Measurements from ENCODE around the gene KAT7.
"Not testable (repeated sequence)": the region's sequence is repeated elsewhere in the genome, so short reads cannot be mapped to it uniquely, and the experiment has no call there.

Gene KAT7

DNA sequence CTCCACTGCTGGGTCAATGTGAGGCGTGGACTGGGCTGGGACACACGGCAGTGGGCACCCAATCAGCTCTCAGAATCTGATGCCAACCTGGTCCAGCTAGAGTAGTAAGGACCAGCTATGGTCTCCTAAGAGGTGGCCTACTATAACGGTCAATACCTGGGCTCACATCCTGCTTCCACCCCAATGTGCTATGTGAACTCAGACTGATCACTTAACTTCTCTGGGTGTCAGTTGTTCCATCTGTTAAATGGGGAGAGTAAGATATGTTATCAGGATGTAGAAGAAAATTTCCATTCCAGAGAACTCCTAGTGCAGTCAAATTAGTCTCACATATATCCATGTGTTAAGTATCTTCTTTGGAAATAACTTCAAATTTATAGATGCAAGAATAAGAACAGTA, 38.8 kb upstream of the KAT7 start:
- no peaks in the 10 kb centered on the region for H3K27me3 ChIP-seq (ENCODE audit: insufficient read depth, low read length)
- no peak overlapping the region for H3K9ac ChIP-seq (ENCODE audit: low read depth, low read length)
- no peaks in the 10 kb centered on the region for H3K9me3 ChIP-seq (ENCODE audit: insufficient read depth, low read depth, low read length)
- H3K4me3 ChIP-seq (ENCODE audit: low read length): no peak overlapping the region
- H3K27ac ChIP-seq (ENCODE audit: low read length): no peak overlapping the region
- H3K36me3 ChIP-seq (ENCODE audit: insufficient read depth, low read depth, low read length): peaks cover 14% of the 10 kb centered on the region; the same call in 1 of the 2 replicates
- H3K4me1 ChIP-seq (ENCODE audit: insufficient read depth, low read length): 0 out of 2 replicates have a peak, but pooled peaks cover 4% of the 10 kb centered on the region

DNA sequence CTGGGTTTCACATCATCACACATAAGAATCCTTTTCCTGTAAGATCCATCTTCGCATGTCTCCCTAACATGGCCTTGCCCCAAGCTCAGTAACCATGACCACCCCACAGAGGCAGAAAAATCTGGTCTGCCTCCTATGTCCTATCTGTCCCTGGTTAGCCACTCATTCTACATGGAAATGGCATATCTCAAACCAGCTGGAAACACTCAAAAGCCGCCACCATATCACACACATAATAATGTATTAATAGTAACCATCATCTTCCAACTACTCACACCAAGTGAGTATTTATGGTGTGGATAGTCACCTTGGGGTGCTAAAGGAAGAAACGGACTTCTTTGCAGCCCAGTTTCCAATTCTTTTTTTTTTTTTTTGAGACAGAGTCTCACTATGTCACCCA, 36.0 kb upstream of the KAT7 start:
- peaks cover 15% of the 10 kb centered on the region; the same call in 1 of the 2 replicates for H3K36me3 ChIP-seq (ENCODE audit: insufficient read depth, low read depth, low read length)
- H3K9ac ChIP-seq (ENCODE audit: low read depth, low read length): no peak overlapping the region
- H3K27me3 ChIP-seq (ENCODE audit: insufficient read depth, low read length): no peaks in the 10 kb centered on the region
- H3K27ac ChIP-seq (ENCODE audit: low read length): no peak overlapping the region
- H3K9me3 ChIP-seq (ENCODE audit: insufficient read depth, low read depth, low read length): no peaks in the 10 kb centered on the region
- H3K4me1 ChIP-seq (ENCODE audit: insufficient read depth, low read length): peaks cover 7% of the 10 kb centered on the region; the same call in 1 of the 2 replicates
- no peak overlapping the region for H3K4me3 ChIP-seq (ENCODE audit: low read length)

DNA sequence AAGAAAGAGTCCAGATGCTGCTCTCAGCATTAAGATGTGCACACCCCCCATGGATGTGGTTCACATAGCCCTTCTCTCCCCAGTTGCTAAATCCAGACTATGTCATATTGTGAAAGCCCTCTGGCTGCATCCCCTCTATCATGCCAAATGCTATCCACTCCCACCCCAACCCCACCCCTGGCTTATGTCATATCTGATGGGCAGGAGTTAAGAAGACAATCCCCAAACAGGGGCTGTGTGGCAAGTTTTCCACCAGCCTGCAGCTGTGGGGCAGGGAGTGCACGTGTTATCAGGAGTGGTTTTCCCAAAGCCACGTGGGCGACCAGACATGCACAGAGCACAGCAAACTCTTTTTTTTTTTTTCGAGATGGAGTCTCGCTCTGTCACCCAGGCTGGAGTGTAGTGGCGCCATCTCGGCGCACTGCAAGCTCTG, 34.5 kb upstream of the KAT7 start:
- Histone ChIP-seq H3K27ac (ENCODE audit: low read length) (no peak overlapping the region), H3K4me3 (ENCODE audit: low read length) (no peak overlapping the region), H3K9me3 (ENCODE audit: insufficient read depth, low read depth, low read length) (no peaks in the 10 kb centered on the region), H3K27me3 (ENCODE audit: insufficient read depth, low read length) (no peaks in the 10 kb centered on the region), H3K4me1 (ENCODE audit: insufficient read depth, low read length) (peaks cover 7% of the 10 kb centered on the region; the same call in 1 of the 2 replicates), H3K9ac (ENCODE audit: low read depth, low read length) (no peak overlapping the region), H3K36me3 (ENCODE audit: insufficient read depth, low read depth, low read length) (peaks cover 9% of the 10 kb centered on the region; the same call in 1 of the 2 replicates)

DNA sequence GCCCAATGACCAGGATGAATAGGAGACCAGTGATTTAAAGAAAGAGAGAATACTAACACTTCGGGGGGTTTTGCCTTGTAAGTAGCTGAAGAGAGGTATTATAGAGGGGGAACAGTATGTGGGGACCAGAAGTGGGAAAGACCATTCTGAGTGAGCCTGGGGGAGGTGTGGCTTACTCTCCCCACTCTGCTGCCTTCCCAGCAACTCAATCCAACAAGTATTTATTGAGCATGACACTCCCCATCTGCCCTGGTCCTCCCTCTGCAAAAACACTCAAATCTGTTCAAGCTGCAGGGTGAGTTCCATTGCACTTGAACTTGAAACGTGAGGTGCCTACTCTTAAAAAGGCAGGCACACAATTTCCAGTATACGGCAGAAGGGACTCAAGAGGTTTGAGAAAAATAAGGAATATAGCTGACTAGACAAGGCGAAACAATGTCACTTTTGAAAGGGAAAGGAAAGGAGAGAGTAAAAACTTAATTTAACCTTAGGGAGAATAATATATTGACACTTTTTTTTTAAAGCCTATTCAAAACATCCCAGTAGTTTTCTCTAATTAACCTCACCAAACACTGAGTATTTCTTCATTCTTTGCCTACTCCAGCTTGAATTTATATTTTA, 32.7 kb upstream of the KAT7 start:
- Histone ChIP-seq H3K9me3 (ENCODE audit: insufficient read depth, low read depth, low read length) (no peaks in the 10 kb centered on the region), H3K9ac (ENCODE audit: low read depth, low read length) (no peak overlapping the region), H3K4me1 (ENCODE audit: insufficient read depth, low read length) (peaks cover 7% of the 10 kb centered on the region; the same call in 1 of the 2 replicates), H3K27ac (ENCODE audit: low read length) (no peak overlapping the region), H3K36me3 (ENCODE audit: insufficient read depth, low read depth, low read length) (peaks cover 10% of the 10 kb centered on the region; the same call in 1 of the 2 replicates), H3K27me3 (ENCODE audit: insufficient read depth, low read length) (no peaks in the 10 kb centered on the region), H3K4me3 (ENCODE audit: low read length) (no peak overlapping the region)

DNA sequence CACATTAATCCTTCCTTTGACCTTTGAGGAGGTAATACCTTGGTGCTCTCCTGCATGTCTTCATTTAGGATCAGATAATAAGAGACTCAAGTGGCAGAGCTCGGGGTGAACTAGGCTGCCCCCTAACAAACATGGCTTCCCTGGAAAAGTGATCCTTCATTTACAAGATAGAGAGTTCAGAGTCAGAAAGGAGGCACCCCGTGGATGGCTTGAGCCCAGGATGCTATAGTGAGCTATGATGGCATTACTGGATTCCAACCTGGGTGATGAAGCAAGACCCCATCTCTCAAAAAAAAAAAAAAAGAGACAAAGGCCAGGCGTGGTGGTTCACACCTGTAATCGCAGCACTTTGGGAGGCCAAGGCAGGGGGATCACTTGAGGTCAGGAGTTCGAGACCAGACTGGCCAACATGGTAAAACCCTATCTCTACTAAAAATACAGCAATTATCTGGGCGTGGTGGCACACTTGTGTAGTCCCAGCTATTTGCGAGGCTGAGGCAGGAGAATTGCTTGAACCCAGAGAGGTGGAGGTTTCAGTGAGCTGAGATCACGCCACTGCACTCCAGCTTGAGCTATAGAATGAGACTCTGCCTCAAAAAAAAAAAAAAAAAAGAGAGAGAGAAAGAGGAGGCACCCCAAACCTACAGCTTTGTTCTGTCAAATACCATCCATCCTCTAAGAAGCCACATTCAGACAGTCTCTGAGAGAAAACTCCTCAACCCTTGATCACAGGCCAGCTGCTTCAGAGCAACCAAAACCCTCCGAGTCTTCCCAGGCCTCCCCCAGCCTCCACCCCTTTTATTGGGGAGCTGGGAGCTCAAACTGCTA, 31.9 kb upstream of the KAT7 start:
- H3K36me3 ChIP-seq (ENCODE audit: insufficient read depth, low read depth, low read length): peaks cover 10% of the 10 kb centered on the region; the same call in 1 of the 2 replicates
- H3K27me3 ChIP-seq (ENCODE audit: insufficient read depth, low read length): no peaks in the 10 kb centered on the region
- H3K9me3 ChIP-seq (ENCODE audit: insufficient read depth, low read depth, low read length): no peaks in the 10 kb centered on the region
- no peak overlapping the region for H3K4me3 ChIP-seq (ENCODE audit: low read length)
- peaks cover 7% of the 10 kb centered on the region; the same call in 1 of the 2 replicates for H3K4me1 ChIP-seq (ENCODE audit: insufficient read depth, low read length)
- H3K27ac ChIP-seq (ENCODE audit: low read length): no peak overlapping the region
- H3K9ac ChIP-seq (ENCODE audit: low read depth, low read length): no peak overlapping the region

DNA sequence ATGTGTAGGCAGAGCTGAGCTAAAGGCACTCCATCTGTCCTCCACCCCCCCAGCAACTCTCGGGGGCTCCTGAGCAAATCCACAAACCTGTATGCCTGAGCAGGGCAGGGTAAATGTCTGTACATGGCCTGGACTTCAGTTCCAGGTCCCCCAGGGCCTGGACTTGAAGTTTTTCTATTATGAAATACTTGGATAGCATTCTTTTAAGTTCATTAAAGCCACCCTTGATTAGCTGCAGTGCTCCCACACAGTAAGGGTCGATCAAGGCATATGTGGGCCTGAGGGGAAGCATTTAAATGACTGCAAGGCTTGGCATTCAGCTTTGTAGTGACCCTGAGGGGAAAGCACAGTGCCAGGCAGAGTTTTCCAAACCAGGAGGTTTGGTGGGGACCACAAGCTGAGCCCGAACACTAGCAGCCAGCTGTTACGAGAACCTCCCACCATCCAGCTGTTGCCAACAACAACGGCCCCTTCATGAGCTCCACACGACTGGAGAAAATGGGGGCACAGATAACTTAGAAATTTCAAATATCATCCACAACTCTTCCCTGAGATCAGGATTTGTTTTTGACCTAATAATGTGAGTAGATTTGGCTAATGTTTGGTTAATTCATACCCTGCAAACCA, 31.2 kb upstream of the KAT7 start:
- H3K36me3 ChIP-seq (ENCODE audit: insufficient read depth, low read depth, low read length): peaks cover 10% of the 10 kb centered on the region; the same call in 1 of the 2 replicates
- H3K9me3 ChIP-seq (ENCODE audit: insufficient read depth, low read depth, low read length): no peaks in the 10 kb centered on the region
- H3K4me3 ChIP-seq (ENCODE audit: low read length): no peak overlapping the region
- no peaks in the 10 kb centered on the region for H3K27me3 ChIP-seq (ENCODE audit: insufficient read depth, low read length)
- H3K4me1 ChIP-seq (ENCODE audit: insufficient read depth, low read length): peaks cover 8% of the 10 kb centered on the region
- no peak overlapping the region for H3K9ac ChIP-seq (ENCODE audit: low read depth, low read length)
- H3K27ac ChIP-seq (ENCODE audit: low read length): no peak overlapping the region

DNA sequence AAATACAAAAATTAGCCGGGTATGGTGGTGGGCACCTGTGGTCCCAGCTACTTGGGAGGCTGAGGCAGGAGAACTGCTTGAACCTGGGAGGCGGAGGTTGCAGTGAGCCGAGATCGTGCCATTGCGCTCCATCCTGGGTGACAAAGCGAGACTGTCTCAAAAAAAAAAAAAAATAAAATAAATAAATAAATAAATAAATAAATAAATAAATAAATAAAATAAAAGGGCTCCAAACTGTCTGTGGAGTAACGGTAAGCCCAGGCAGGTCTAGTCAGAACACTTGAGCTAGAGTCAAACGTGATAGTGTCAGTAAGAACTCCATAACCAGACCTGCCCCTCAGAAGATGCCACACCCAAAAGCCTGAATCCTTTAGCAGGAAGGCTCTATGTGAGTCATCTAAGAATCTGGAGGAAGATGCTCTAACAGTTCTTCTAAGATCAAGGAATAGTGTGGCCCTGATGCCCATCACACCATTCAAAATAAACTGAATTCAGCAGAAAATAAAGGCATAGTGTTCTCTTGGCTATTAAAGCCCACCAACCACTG, 29.9 kb upstream of the KAT7 start:
- H3K9ac ChIP-seq (ENCODE audit: low read depth, low read length); H3K9me3 ChIP-seq (ENCODE audit: insufficient read depth, low read depth, low read length); H3K27me3 ChIP-seq (ENCODE audit: insufficient read depth, low read length); H3K36me3 ChIP-seq (ENCODE audit: insufficient read depth, low read depth, low read length); H3K27ac ChIP-seq (ENCODE audit: low read length); H3K4me3 ChIP-seq (ENCODE audit: low read length): not testable (repeated sequence)
- peaks cover 14% of the 10 kb centered on the region for H3K4me1 ChIP-seq (ENCODE audit: insufficient read depth, low read length)

DNA sequence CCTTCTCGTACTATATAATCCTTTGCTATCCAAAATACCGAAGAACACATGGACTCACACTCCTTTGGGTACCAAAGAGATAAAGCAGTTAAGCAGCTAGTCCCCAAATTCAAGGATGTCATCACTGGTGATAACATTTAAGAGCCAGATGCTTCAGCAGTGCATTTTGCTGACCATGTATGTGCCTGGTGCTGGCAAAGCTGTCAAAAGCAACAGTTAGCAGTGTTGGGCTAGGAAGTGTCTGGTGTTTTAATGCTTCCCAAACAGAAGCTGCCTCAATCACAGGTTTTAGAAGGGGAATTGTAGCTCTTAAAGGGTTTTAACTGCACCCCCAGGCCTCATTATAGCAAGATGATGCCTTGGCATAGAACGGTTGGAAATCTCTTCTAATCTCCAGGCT, 29.3 kb upstream of the KAT7 start:
- no peak overlapping the region for H3K27ac ChIP-seq (ENCODE audit: low read length)
- H3K27me3 ChIP-seq (ENCODE audit: insufficient read depth, low read length): no peaks in the 10 kb centered on the region

DNA sequence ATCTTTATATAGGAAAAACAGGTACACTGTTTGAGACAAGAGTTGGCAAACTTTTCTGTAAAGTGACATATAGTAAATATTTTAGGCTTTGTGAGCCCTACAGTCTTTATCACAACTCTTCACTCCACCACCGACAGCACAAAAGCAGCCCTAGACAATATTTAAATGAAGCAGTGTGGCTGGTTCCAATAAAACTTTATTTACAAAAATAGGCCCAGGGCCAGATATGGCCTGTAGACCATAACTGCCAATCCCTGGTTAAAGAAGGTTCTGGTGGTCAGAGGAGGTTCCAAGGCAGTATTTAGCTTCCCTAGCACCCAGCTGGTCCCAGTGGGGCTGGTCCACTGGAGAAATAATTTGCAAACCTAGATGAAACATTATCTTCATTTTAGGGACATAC, 28.2 kb upstream of the KAT7 start:
- H3K27me3 ChIP-seq (ENCODE audit: insufficient read depth, low read length): no peaks in the 10 kb centered on the region
- H3K9ac ChIP-seq (ENCODE audit: low read depth, low read length): no peak overlapping the region
- H3K4me3 ChIP-seq (ENCODE audit: low read length): no peak overlapping the region
- H3K4me1 ChIP-seq (ENCODE audit: insufficient read depth, low read length): peaks cover 14% of the 10 kb centered on the region
- H3K27ac ChIP-seq (ENCODE audit: low read length): no peak overlapping the region
- no peaks in the 10 kb centered on the region for H3K9me3 ChIP-seq (ENCODE audit: insufficient read depth, low read depth, low read length)
- peaks cover 10% of the 10 kb centered on the region; the same call in 1 of the 2 replicates for H3K36me3 ChIP-seq (ENCODE audit: insufficient read depth, low read depth, low read length)

More for the DNA sequence above, 29.3 kb upstream of the KAT7 start:
- Histone ChIP-seq H3K4me3 (ENCODE audit: low read length) (no peak overlapping the region), H3K9ac (ENCODE audit: low read depth, low read length) (no peak overlapping the region), H3K9me3 (ENCODE audit: insufficient read depth, low read depth, low read length) (no peaks in the 10 kb centered on the region), H3K36me3 (ENCODE audit: insufficient read depth, low read depth, low read length) (peaks cover 10% of the 10 kb centered on the region; the same call in 1 of the 2 replicates), H3K4me1 (ENCODE audit: insufficient read depth, low read length) (peaks cover 14% of the 10 kb centered on the region)

DNA sequence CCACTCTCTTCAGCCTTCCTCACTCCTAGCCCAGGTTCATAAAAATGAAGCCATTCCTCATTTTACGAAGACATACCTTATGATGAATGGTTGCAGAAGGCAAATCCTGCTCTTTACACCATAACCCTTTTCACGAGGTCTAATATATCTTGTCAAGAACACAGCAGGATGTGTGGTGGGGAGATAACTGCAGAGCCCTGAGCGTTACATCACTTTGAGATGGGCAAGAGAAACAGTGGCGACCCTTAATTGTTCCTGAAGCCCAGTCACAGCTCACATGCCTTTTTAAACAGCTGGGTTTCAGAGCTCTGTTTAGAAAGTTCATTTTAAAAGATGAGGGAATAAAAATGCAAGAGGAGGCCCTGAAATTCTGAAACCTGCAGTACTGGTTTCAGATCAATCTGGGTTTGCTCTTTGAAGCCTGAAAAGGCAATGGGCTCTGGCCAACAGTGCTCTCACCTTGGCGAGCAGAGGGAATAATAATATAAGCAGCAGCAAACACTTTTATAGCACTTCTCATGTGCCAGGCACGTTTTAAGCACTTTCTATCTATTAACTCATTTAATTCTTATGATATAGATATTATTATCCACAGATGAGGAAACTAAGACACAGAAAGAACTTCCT, 27.4 kb upstream of the KAT7 start:
- H3K4me3 ChIP-seq (ENCODE audit: low read length): no peak overlapping the region
- H3K9ac ChIP-seq (ENCODE audit: low read depth, low read length): no peak overlapping the region
- no peak overlapping the region for H3K27ac ChIP-seq (ENCODE audit: low read length)
- no peaks in the 10 kb centered on the region for H3K9me3 ChIP-seq (ENCODE audit: insufficient read depth, low read depth, low read length)
- H3K36me3 ChIP-seq (ENCODE audit: insufficient read depth, low read depth, low read length): peaks cover 10% of the 10 kb centered on the region; the same call in 1 of the 2 replicates
- H3K27me3 ChIP-seq (ENCODE audit: insufficient read depth, low read length): peaks cover 3% of the 10 kb centered on the region; the same call in 1 of the 2 replicates
- peaks cover 9% of the 10 kb centered on the region for H3K4me1 ChIP-seq (ENCODE audit: insufficient read depth, low read length)
